HG02588 (cell line): Measurements from ENCODE around the gene TUBA4A.
"Not testable (repeated sequence)": the region's sequence is repeated elsewhere in the genome, so short reads cannot be mapped to it uniquely, and the experiment has no call there.

Experiments
- ATAC-seq: cut with Tn5 transposase; IDR thresholded peaks from one replicate; pipeline ENCODE4 v1.9.1; 2021; ENCODE audit warnings: mild to moderate bottlenecking, moderate library complexity; ENCODE audit not compliant: unreplicated experiment

TUBA4A gene

GRCh38 chr2:219287116-219287440 is 33.4 kb upstream of the TUBA4A start:
- ATAC-seq = not testable (repeated sequence)

DNA sequence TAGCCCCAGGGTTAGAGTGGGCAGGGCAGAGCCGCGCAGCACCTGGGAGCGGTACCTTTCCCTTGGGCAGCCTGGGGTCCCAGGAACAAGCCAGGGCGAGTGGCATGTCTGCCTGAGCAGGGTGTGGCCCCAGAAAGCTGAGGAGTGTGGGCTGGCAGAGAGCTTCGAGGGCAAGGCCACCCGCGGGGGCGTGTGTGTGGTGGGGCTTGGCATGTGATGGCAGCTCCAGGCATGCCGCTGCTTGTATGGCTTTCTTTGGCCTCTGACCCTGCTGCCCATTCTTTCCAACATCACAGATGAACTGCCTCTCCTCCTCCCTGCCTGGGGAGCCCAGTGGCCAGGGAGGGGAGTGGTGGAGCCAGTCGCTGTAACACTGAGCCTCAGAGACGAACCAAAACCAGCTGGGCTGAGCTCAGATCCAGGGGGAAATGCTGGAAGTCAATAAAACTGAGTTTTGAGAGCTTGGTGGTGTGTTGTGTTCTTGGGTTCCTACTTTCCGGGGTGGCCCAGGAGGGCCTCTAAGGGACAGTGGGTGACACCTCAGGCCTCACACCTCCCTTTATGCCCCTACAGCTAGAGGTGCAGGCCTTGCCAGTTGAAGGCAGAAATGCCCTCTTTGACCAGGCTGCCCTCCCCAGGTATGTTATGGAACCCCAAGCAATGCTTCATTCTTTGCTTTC is 32.9 kb upstream of the TUBA4A start:
- no peak for ATAC-seq

DNA sequence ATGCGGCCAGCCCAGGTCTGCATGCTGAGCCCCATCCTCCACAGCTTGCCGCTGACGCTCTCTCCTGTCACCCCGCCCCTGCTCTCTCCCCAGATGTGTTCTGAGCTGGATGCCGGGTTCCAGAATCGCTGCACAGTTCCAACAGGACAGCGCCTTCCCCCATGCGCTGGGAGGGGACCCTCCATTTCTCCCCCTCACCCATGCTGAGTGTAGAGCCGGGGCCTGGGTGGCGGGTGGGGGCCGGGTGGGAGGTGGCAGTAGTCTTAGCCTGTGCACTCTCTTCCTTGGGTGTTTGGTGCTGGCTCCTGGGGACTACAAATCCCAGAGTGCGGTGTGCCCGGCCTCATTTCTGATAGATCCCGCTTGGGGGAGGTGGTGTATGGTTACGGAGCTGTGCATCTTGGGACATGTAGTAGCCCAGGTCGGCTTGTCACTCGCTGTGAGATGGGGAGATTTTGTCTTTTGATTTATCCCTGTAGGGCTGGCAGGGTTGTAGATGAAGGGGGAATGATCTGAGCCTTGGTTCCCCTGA is 32.2 kb upstream of the TUBA4A start:
- ATAC-seq = no peak

GRCh38 chr2:219285373-219285735 is 31.6 kb upstream of the TUBA4A start:
- no peak for ATAC-seq

- ATAC-seq = no peak
Observed at GRCh38 chr2:219284501-219285372, 31.0 kb upstream of the TUBA4A start.

- no peak for ATAC-seq
Observed at GRCh38 chr2:219282943-219283581, 29.3 kb upstream of the TUBA4A start.

DNA sequence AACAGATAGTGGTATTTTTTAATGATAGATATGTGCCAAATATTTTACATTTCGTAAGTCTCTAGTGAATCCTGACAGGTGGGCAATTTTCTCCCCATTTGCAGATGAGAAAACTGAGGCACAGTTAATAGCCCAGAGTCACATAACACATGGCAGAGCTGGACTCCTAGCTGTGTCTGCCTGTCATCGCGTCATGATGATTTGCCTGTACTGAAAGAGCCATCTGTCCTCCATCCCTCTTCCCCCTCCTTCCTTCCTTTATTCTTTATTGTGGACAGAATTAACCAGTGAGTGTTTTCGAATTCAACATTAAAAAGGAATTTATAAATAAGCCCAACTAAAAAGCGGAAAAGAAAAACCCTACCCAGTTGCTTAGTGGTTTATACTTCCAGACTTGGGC is 28.7 kb upstream of the TUBA4A start:
- ATAC-seq = no peak

- ATAC-seq = no peak
Observed at GRCh38 chr2:219281588-219281987, 27.9 kb upstream of the TUBA4A start.

- no peak for ATAC-seq
Observed at GRCh38 chr2:219280651-219281050, 26.9 kb upstream of the TUBA4A start.

GRCh38 chr2:219279916-219280516 is 26.3 kb upstream of the TUBA4A start:
- no peak for ATAC-seq

GRCh38 chr2:219279151-219279915 is 25.6 kb upstream of the TUBA4A start, which contains the start of gene DNAJB2:
TSS of gene DNAJB2 (plus strand) at chr2:219279366. CDS start at chr2:219279834, 468 bp downstream.
- peak; percentile 81 for ATAC-seq

GRCh38 chr2:219278655-219279150 is 25.0 kb upstream of the TUBA4A start:
- ATAC-seq = peak; percentile 3

DNA sequence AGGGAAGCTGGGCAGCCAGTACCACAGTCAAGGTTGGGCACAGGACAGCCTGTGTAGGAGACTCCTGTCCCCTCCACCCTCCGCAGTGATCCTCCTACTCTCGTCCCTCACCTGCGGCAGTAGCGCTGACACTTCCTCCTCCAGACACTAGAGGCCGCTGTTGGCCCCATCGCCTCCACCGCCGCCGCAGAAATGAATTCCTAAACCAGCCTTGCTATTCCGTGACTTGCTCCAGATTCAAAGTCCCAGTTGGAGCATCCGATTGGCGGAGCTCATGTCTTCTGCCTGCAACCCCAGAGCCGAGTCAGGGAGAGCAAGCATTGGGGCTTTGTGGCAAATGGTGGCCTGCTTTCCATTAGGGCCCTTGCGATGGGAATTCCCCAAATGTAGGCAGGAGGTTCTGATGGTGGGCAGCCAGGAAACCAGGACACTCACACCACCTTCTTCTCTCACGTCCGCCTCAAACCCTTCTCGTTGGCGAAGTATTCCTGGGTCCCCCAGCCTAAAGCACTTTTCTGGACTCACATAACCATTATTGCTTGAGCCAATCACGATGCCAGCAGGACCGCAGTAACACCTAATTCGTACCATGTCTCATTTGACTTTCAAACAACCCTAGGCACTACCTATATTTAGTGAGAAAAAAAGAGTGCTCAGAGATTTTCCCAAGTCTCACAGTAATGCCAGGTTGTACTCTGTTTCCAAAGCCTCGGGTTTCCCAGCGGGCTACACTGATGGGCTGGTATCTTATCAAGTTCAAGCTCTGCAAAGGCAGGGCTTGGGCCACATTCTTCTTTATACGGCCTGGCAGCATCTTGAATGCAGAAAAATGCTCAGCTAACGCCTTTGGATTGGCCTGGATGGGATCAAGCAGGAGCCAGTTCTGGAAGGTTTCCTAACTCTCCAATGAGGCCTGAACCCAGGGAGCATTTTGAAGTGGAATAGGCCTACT is 24.3 kb upstream of the TUBA4A start:
- no peak for ATAC-seq

GRCh38 chr2:219274361-219274921 is 20.7 kb upstream of the TUBA4A start:
- no peak for ATAC-seq

- no peak for ATAC-seq
Observed at GRCh38 chr2:219273937-219274336, 20.2 kb upstream of the TUBA4A start.

GRCh38 chr2:219272995-219273394 is 19.3 kb upstream of the TUBA4A start:
- ATAC-seq = no peak

GRCh38 chr2:219272356-219272755 is 18.6 kb upstream of the TUBA4A start:
- ATAC-seq = no peak

GRCh38 chr2:219271021-219271420 is 17.3 kb upstream of the TUBA4A start:
- ATAC-seq = no peak

- ATAC-seq = no peak
Observed at GRCh38 chr2:219270055-219270372, 16.3 kb upstream of the TUBA4A start.
